Measurements from ENCODE around the gene SYDE2. TPM values are rescaled to one million over a fixed set of nuclear protein-coding genes. Genes with fewer than 3 reads are reported as not detected.

The SYDE2 gene
- total and polyA plus RNA-seq, 9 of the 15 experiments (the other 6 are each of a cell fraction or from before 2014, with no cell fraction given) = 0.39 to 8.7 (median 4.5) TPM

- Histone ChIP-seq H3K9ac (ENCODE audit: insufficient read depth in 1 of 2, low read depth in 2 of 2, low read length in 2 of 2) (no peak overlapping the region), H3K9me3 (replicated peaks; ENCODE audit: control insufficient read depth, insufficient read depth, low read depth, low read length) (no peaks in the 10 kb centered on the region), H3K9me1 (ENCODE audit: control insufficient read depth, insufficient read depth, low read length) (no peaks in the 10 kb centered on the region), H4K20me1 (replicated peaks; ENCODE audit: control insufficient read depth, insufficient read depth, low read length) (no peaks in the 10 kb centered on the region), H2AFZ (ENCODE audit: low read depth, low read length) (no peak overlapping the region), H3K4me2 (ENCODE audit: insufficient read depth, low read length) (no peak overlapping the region), H3K79me2 (ENCODE audit: control insufficient read depth, insufficient read depth, low read length) (no peaks in the 10 kb centered on the region), H3K27me3 (ENCODE audit: control insufficient read depth in 2 of 2, insufficient read depth in 2 of 2, low read length in 2 of 2) (no peaks in the 10 kb centered on the region), H3K4me3 (no peak overlapping the region), H3K36me3 (ENCODE audit: control insufficient read depth, insufficient read depth, low read length) (no peaks in the 10 kb centered on the region), H3K27ac (ENCODE audit: extremely low read depth, low read depth, low read length) (no peak overlapping the region), H3K4me1 (replicated peaks in 1 of 2; ENCODE audit: control insufficient read depth in 2 of 2, insufficient read depth in 2 of 2, low read length in 2 of 2) (no peaks in the 10 kb centered on the region)
- in situ Hi-C loops (cut with MboI) = no loop called here
- FAIRE-seq (no peak), DNase-seq (ENCODE audit: extremely low read depth in 1 of 4, low spot score in 3 of 4) (no peak), ATAC-seq (no peak)
- CTCF ChIA-PET (ENCODE audit: low intra/inter-chr PET ratio) = no interaction called here
- intact Hi-C loops (cut with micrococcal nuclease) = no loop called here
- TF ChIP-seq ZBTB8A (IDR thresholded peaks at IDR 0.05; ENCODE audit: partially characterized antibody) = no peak
- no peak for TF ChIP-seq RBBP5 (IDR thresholded peaks at IDR 0.05; ENCODE audit: borderline replicate concordance, insufficient read depth, low read length, poor library complexity, severe bottlenecking)
- no peak for TF ChIP-seq SMARCB1 (IDR thresholded peaks at IDR 0.05; ENCODE audit: insufficient read length, low read depth)
- TF ChIP-seq HNRNPUL1 (IDR thresholded peaks at IDR 0.05; ENCODE audit: low read length) = no peak
- no peak for TF ChIP-seq ZNF512 (tag; IDR thresholded peaks at IDR 0.05)
- no peak for TF ChIP-seq RREB1 (CRISPR knock-in tag; IDR thresholded peaks at IDR 0.05)
- no peak for TF ChIP-seq CTCFL (IDR thresholded peaks at IDR 0.05; ENCODE audit: borderline replicate concordance, insufficient read depth, low read depth, low read length, poor library complexity, severe bottlenecking)
- no peak for TF ChIP-seq HDAC8 (tag; IDR thresholded peaks at IDR 0.05)
- no peak for TF ChIP-seq ZFP30 (CRISPR knock-in tag; IDR thresholded peaks at IDR 0.05; ENCODE audit: borderline replicate concordance)
- TF ChIP-seq XRCC5 (IDR thresholded peaks at IDR 0.05; ENCODE audit: low read depth, low read length) = no peak
- TF ChIP-seq ILF3 (IDR thresholded peaks at IDR 0.05; ENCODE audit: borderline replicate concordance) = no peak
- BruUV-seq (replicated peaks) = no TSS peak
- WGBS (ENCODE audit: insufficient coverage, low coverage, missing lambda C conversion rate) = 30% methylated on average over 1 of the region's 1 CpG
- POLR2A ChIA-PET = no interaction called here
These were observed 89.1 kb downstream of the SYDE2 start for GRCh38 chr1:85111695-85112094.
